Astrocyte of the hippocampus (primary cell): ENCODE measurements around the gene CNTNAP1.
"Not testable (repeated sequence)": the region's sequence is repeated elsewhere in the genome, so short reads cannot be mapped to it uniquely, and the experiment has no call there.

Experiments
- DNase-seq: peaks from one replicate; pipeline ENCODE4 v3.0.0; 2011; ENCODE audit warnings: low read depth, low spot score

The CNTNAP1 gene

GRCh38 chr17:42740699-42741098, 58.4 kb downstream of the CNTNAP1 start:
- DNase-seq, result no peak

- DNase-seq, result not testable (repeated sequence)
Measured at GRCh38 chr17:42742916-42743315, 60.6 kb downstream of the CNTNAP1 start.

- DNase-seq, result no peak
Measured at GRCh38 chr17:42743595-42744282, 61.4 kb downstream of the CNTNAP1 start.

- DNase-seq, result peak; percentile 60
Measured at GRCh38 chr17:42744283-42744805, 62.0 kb downstream of the CNTNAP1 start.

GRCh38 chr17:42744806-42745617, 62.7 kb downstream of the CNTNAP1 start, which contains the start of gene EZH1:
TSS of gene EZH1 (minus strand) at chr17:42745040. CDS start at chr17:42728941, 16,099 bp downstream.
- DNase-seq, result peak; percentile 97

- DNase-seq, result no peak
Measured at GRCh38 chr17:42748202-42748907, 66.0 kb downstream of the CNTNAP1 start.

GRCh38 chr17:42748908-42749798, 66.8 kb downstream of the CNTNAP1 start:
- DNase-seq, result no peak
